ENCODE measurements around the gene ATP11C. TPM values are rescaled to one million over a fixed set of nuclear protein-coding genes. Genes with fewer than 3 reads are reported as not detected.

ATP11C gene
- total RNA-seq, 4 donors from 2014 or later, result 16.3 to 26.6 (median 18.4) TPM

GRCh38 chrX:139795196-139795595 is 137.7 kb downstream of the ATP11C start:
- Histone ChIP-seq H3K27me3 (no peaks in the 10 kb centered on the region), H3K27ac (no peak overlapping the region), H3K4me1 (no peaks in the 10 kb centered on the region), H3K9me3 (no peaks in the 10 kb centered on the region), H3K36me3 (peaks cover 3% of the 10 kb centered on the region), H3K4me3 (no peak overlapping the region)
- TF ChIP-seq POLR2AphosphoS5 (IDR thresholded peaks at IDR 0.05) (no peak), CTCF (IDR thresholded peaks at IDR 0.05) (no peak), POLR2A (IDR thresholded peaks at IDR 0.05) (no peak), EP300 (IDR thresholded peaks at IDR 0.05) (no peak)
- no peak for DNase-seq (ENCODE audit: low spot score in 2 of 2)
- 82% methylated on average over 1 of the region's 1 CpG for WGBS

- DNase-seq (ENCODE audit: low spot score in 2 of 2), result no peak
- 90% methylated on average over 2 of the region's 2 CpGs for WGBS
- H3K4me3 ChIP-seq, result no peak overlapping the region
- H3K9me3 ChIP-seq, result no peaks in the 10 kb centered on the region
- TF ChIP-seq POLR2A (IDR thresholded peaks at IDR 0.05), result no peak
- no peak for TF ChIP-seq POLR2AphosphoS5 (IDR thresholded peaks at IDR 0.05)
- TF ChIP-seq EP300 (IDR thresholded peaks at IDR 0.05), result no peak
- no peak for TF ChIP-seq CTCF (IDR thresholded peaks at IDR 0.05)
- peaks cover 10% of the 10 kb centered on the region for H3K36me3 ChIP-seq
- no peaks in the 10 kb centered on the region for H3K27me3 ChIP-seq
- H3K27ac ChIP-seq, result no peak overlapping the region
- H3K4me1 ChIP-seq, result no peaks in the 10 kb centered on the region
These were observed 145.3 kb downstream of the ATP11C start for GRCh38 chrX:139787601-139788000.

- H3K27ac ChIP-seq, result no peak overlapping the region
- no peak for DNase-seq (ENCODE audit: low spot score in 2 of 2)
- no peaks in the 10 kb centered on the region for H3K27me3 ChIP-seq
- no peak for TF ChIP-seq CTCF (IDR thresholded peaks at IDR 0.05)
- no peak for TF ChIP-seq POLR2A (IDR thresholded peaks at IDR 0.05)
- TF ChIP-seq POLR2AphosphoS5 (IDR thresholded peaks at IDR 0.05), result no peak
- no peak for TF ChIP-seq EP300 (IDR thresholded peaks at IDR 0.05)
- no peaks in the 10 kb centered on the region for H3K4me1 ChIP-seq
- no peak overlapping the region for H3K4me3 ChIP-seq
- H3K36me3 ChIP-seq, result peaks cover 10% of the 10 kb centered on the region
- WGBS, result 75% methylated on average over 1 of the region's 1 CpG
- no peaks in the 10 kb centered on the region for H3K9me3 ChIP-seq
These were observed 148.0 kb downstream of the ATP11C start for GRCh38 chrX:139784807-139785206.

GRCh38 chrX:139783959-139784358 is 148.9 kb downstream of the ATP11C start:
- Histone ChIP-seq H3K27me3 (no peaks in the 10 kb centered on the region), H3K27ac (no peak overlapping the region), H3K9me3 (no peaks in the 10 kb centered on the region), H3K4me1 (no peaks in the 10 kb centered on the region), H3K36me3 (peaks cover 10% of the 10 kb centered on the region), H3K4me3 (no peak overlapping the region)
- WGBS, result 72% methylated on average over 1 of the region's 1 CpG
- no peak for DNase-seq (ENCODE audit: low spot score in 2 of 2)
- TF ChIP-seq POLR2AphosphoS5 (IDR thresholded peaks at IDR 0.05) (no peak), EP300 (IDR thresholded peaks at IDR 0.05) (no peak), CTCF (IDR thresholded peaks at IDR 0.05) (no peak), POLR2A (IDR thresholded peaks at IDR 0.05) (no peak)

- WGBS, result 74% methylated on average over 3 of the region's 3 CpGs
These were observed 149.8 kb downstream of the ATP11C start for GRCh38 chrX:139783030-139783429.

GRCh38 chrX:139776599-139776998 is 156.3 kb downstream of the ATP11C start:
- Histone ChIP-seq H3K27ac (no peak overlapping the region), H3K4me1 (no peaks in the 10 kb centered on the region), H3K36me3 (peaks cover 12% of the 10 kb centered on the region), H3K27me3 (no peaks in the 10 kb centered on the region), H3K9me3 (no peaks in the 10 kb centered on the region), H3K4me3 (no peak overlapping the region)
- no peak for TF ChIP-seq POLR2AphosphoS5 (IDR thresholded peaks at IDR 0.05)
- no peak for TF ChIP-seq CTCF (IDR thresholded peaks at IDR 0.05)
- no peak for TF ChIP-seq POLR2A (IDR thresholded peaks at IDR 0.05)
- TF ChIP-seq EP300 (IDR thresholded peaks at IDR 0.05), result no peak
- 95% methylated on average over 3 of the region's 3 CpGs for WGBS
- no peak for DNase-seq (ENCODE audit: low spot score in 2 of 2)

More at GRCh38 chrX:139783030-139783429, 149.8 kb downstream of the ATP11C start:
- Histone ChIP-seq H3K9me3 (no peaks in the 10 kb centered on the region), H3K27ac (no peak overlapping the region), H3K27me3 (no peaks in the 10 kb centered on the region), H3K4me1 (no peaks in the 10 kb centered on the region), H3K4me3 (no peak overlapping the region), H3K36me3 (peaks cover 10% of the 10 kb centered on the region)
- no peak for DNase-seq (ENCODE audit: low spot score in 2 of 2)
- TF ChIP-seq EP300 (IDR thresholded peaks at IDR 0.05), result no peak
